ENCODE results near the gene SPNS3.

GRCh38 chr17:4405038-4405669, 28.6 kb upstream of the SPNS3 start:
- TF ChIP-seq FOXK1 (CRISPR knock-in tag; IDR thresholded peaks at IDR 0.05; ENCODE audit: borderline replicate concordance) (no peak), RBBP5 (IDR thresholded peaks at IDR 0.05; ENCODE audit: borderline replicate concordance, insufficient read depth, low read length, poor library complexity, severe bottlenecking) (no peak), HMG20B (CRISPR knock-in tag; IDR thresholded peaks at IDR 0.05) (no peak), HOXB6 (CRISPR knock-in tag; IDR thresholded peaks at IDR 0.05; ENCODE audit: borderline replicate concordance) (no peak), FOXO4 (CRISPR knock-in tag; IDR thresholded peaks at IDR 0.05) (no peak), CTCF (IDR thresholded peaks at IDR 0.05 in 2 of 3, conservative IDR thresholded peaks at IDR 0.05 in 1 of 3; ENCODE audit: insufficient read depth in 2 of 3, low read depth in 1 of 3, low read length in 3 of 3) (no peak), ZNF274 (IDR thresholded peaks at IDR 0.05; ENCODE audit: borderline replicate concordance, low read depth, low read length) (no peak), MYBL2 (IDR thresholded peaks at IDR 0.05; ENCODE audit: low read depth) (no peak), MYBL2 (CRISPR knock-in tag; IDR thresholded peaks at IDR 0.05; ENCODE audit: borderline replicate concordance) (no peak), ZNF707 (CRISPR knock-in tag; conservative IDR thresholded peaks at IDR 0.05) (no peak), ZBTB17 (CRISPR knock-in tag; IDR thresholded peaks at IDR 0.05) (no peak), CBX3 (IDR thresholded peaks at IDR 0.05; ENCODE audit: borderline replicate concordance in 1 of 2, low read length in 2 of 2) (no peak), L3MBTL2 (IDR thresholded peaks at IDR 0.05) (no peak), GATAD2A (IDR thresholded peaks at IDR 0.05) (no peak), POLR2AphosphoS5 (IDR thresholded peaks at IDR 0.05; ENCODE audit: control insufficient read depth, insufficient read depth, low read depth, low read length) (no peak)

Measured in K562 (cell line).